Activated CD4-positive, CD25-positive, alpha-beta regulatory T cell treated with anti-CD3 and anti-CD28 coated beads, Interleukin-2, amount 50 U/mL, for 72 hours (primary cell): Measurements from ENCODE around the gene PAFAH1B1.
"Not testable (repeated sequence)": the region's sequence is repeated elsewhere in the genome, so short reads cannot be mapped to it uniquely, and the experiment has no call there.

Experiments
- DNase-seq: peaks from one replicate; pipeline ENCODE4 v3.0.0; 2021

PAFAH1B1 gene

GRCh38 chr17:2594722-2595599 lies 1.5 kb downstream of the PAFAH1B1 start:
- no peak for DNase-seq

GRCh38 chr17:2595716-2596115 lies 2.3 kb downstream of the PAFAH1B1 start:
- no peak for DNase-seq

- no peak for DNase-seq
Measured at GRCh38 chr17:2598166-2598565, 4.7 kb downstream of the PAFAH1B1 start.

- DNase-seq: no peak
Measured at GRCh38 chr17:2602597-2603017, 9.2 kb downstream of the PAFAH1B1 start.

- no peak for DNase-seq
Measured at GRCh38 chr17:2608350-2608913, 15.0 kb downstream of the PAFAH1B1 start.

- no peak for DNase-seq
Measured at GRCh38 chr17:2609091-2609490, 15.6 kb downstream of the PAFAH1B1 start.

- DNase-seq: no peak
Measured at GRCh38 chr17:2610195-2611175, 17.0 kb downstream of the PAFAH1B1 start.

- no peak for DNase-seq
Measured at GRCh38 chr17:2611627-2612026, 18.2 kb downstream of the PAFAH1B1 start.

GRCh38 chr17:2612630-2613029 lies 19.2 kb downstream of the PAFAH1B1 start:
- no peak for DNase-seq

GRCh38 chr17:2613089-2613808 lies 19.8 kb downstream of the PAFAH1B1 start:
- DNase-seq: no peak

- no peak for DNase-seq
Measured at GRCh38 chr17:2615882-2616281, 22.4 kb downstream of the PAFAH1B1 start.

- no peak for DNase-seq
Measured at GRCh38 chr17:2621241-2621640, 27.8 kb downstream of the PAFAH1B1 start.

- DNase-seq: not testable (repeated sequence)
Measured at GRCh38 chr17:2621951-2622405, 28.5 kb downstream of the PAFAH1B1 start.

- DNase-seq: not testable (repeated sequence)
Measured at GRCh38 chr17:2622721-2623301, 29.4 kb downstream of the PAFAH1B1 start.

- no peak for DNase-seq
Measured at GRCh38 chr17:2624292-2624731, 30.9 kb downstream of the PAFAH1B1 start.

GRCh38 chr17:2626626-2627219 lies 33.3 kb downstream of the PAFAH1B1 start:
- DNase-seq: not testable (repeated sequence)

GRCh38 chr17:2628922-2629321 lies 35.5 kb downstream of the PAFAH1B1 start:
- DNase-seq: not testable (repeated sequence)

GRCh38 chr17:2631211-2631610 lies 37.8 kb downstream of the PAFAH1B1 start:
- no peak for DNase-seq

GRCh38 chr17:2634361-2634960 lies 41.0 kb downstream of the PAFAH1B1 start:
- no peak for DNase-seq

- no peak for DNase-seq
Measured at GRCh38 chr17:2635241-2635640, 41.8 kb downstream of the PAFAH1B1 start.

- no peak for DNase-seq
Measured at GRCh38 chr17:2635675-2636074, 42.2 kb downstream of the PAFAH1B1 start.
